SK-N-SH treated with all-trans-retinoic acid at 6 μM for 48 hours (cell line): ENCODE data around the gene SLC9A7.

Source experiments
- ATAC-seq: fragments of 200-7000 bp; cut with Tn5 transposase; 3 replicates; pipeline ENCODE4 v1.9.1; 2020; ENCODE audit warnings: mild to moderate bottlenecking, moderate library complexity
- ARNTL ChIP-seq: fragments of 450-650 bp; formaldehyde crosslinking; IDR thresholded peaks from 2 replicates; pipeline ENCODE4 v1.5.0; 2020; ENCODE audit warnings: low read depth, mild to moderate bottlenecking, moderate library complexity, borderline replicate concordance
- BACH2 ChIP-seq: fragments of 250-450 bp; sonication (Bioruptor Pico); IDR thresholded peaks from 2 replicates; pipeline ENCODE4 v1.9.0; 2021; ENCODE audit warnings: mild to moderate bottlenecking, borderline replicate concordance
- CSDC2 ChIP-seq: fragments of 250-450 bp; sonication (Bioruptor Pico); IDR thresholded peaks from 2 replicates; pipeline ENCODE4 v1.5.0; 2020; ENCODE audit warnings: mild to moderate bottlenecking, moderate library complexity
- ESRRG ChIP-seq: fragments of 250-450 bp; sonication (Bioruptor Pico); IDR thresholded peaks from 2 replicates; pipeline ENCODE4 v1.6.1; 2021; ENCODE audit warnings: mild to moderate bottlenecking
- GLIS3 ChIP-seq: fragments of 250-450 bp; sonication (Bioruptor Pico); IDR thresholded peaks from 2 replicates; pipeline ENCODE4 v1.5.0; 2020; ENCODE audit warnings: mild to moderate bottlenecking, moderate library complexity
- ISL1 ChIP-seq: fragments of 250-450 bp; sonication (Bioruptor Pico); IDR thresholded peaks from 2 replicates; pipeline ENCODE4 v2.1.2; 2022; ENCODE audit warnings: mild to moderate bottlenecking, moderate library complexity
- OSR1 ChIP-seq: fragments of 250-450 bp; sonication (Bioruptor Pico); IDR thresholded peaks from 2 replicates; pipeline ENCODE4 v1.8.0; 2022; ENCODE audit warnings: moderate library complexity, mild to moderate bottlenecking, inconsistent platforms
- PPARA ChIP-seq: fragments of 250-450 bp; sonication (Bioruptor Pico); IDR thresholded peaks from 2 replicates; pipeline ENCODE4 v1.5.0; 2020; ENCODE audit warnings: mild to moderate bottlenecking, borderline replicate concordance
- RARB ChIP-seq: fragments of 250-450 bp; sonication (Bioruptor Pico); IDR thresholded peaks from 2 replicates; pipeline ENCODE4 v1.8.0; 2021; ENCODE audit warnings: mild to moderate bottlenecking, moderate library complexity
- SNAI2 ChIP-seq: fragments of 250-450 bp; sonication (Bioruptor Pico); IDR thresholded peaks from 2 replicates; pipeline ENCODE4 v1.5.0; 2020; ENCODE audit warnings: mild to moderate bottlenecking, moderate library complexity
- TCF4 ChIP-seq: fragments of 250-450 bp; sonication (Bioruptor Pico); IDR thresholded peaks from 2 replicates; pipeline ENCODE4 v1.8.0; 2021; ENCODE audit warnings: mild to moderate bottlenecking, moderate library complexity, borderline replicate concordance
- TOX ChIP-seq: fragments of 250-450 bp; sonication (Bioruptor Pico); IDR thresholded peaks from 2 replicates; pipeline ENCODE4 v1.8.0; 2021; ENCODE audit warnings: mild to moderate bottlenecking, moderate library complexity, borderline replicate concordance
- ZC3H10 ChIP-seq: fragments of 250-450 bp; sonication (Bioruptor Pico); IDR thresholded peaks from 2 replicates; pipeline ENCODE4 v1.5.1; 2021; ENCODE audit warnings: mild to moderate bottlenecking, moderate library complexity
- ZFP3 ChIP-seq: fragments of 250-450 bp; sonication (Bioruptor Pico); IDR thresholded peaks from 2 replicates; pipeline ENCODE4 v1.5.0; 2020; ENCODE audit warnings: mild to moderate bottlenecking, moderate library complexity
- ZFP30 ChIP-seq: fragments of 450-650 bp; formaldehyde crosslinking; IDR thresholded peaks from 2 replicates; pipeline ENCODE4 v1.5.0; 2022; ENCODE audit warnings: mild to moderate bottlenecking, moderate library complexity
- ZNF565 ChIP-seq: fragments of 450-650 bp; formaldehyde crosslinking; conservative IDR thresholded peaks from 2 replicates; pipeline ENCODE4 v1.5.0; 2020; ENCODE audit warnings: low read depth, mild to moderate bottlenecking, moderate library complexity
- ZNF70 ChIP-seq: fragments of 450-650 bp; formaldehyde crosslinking; IDR thresholded peaks from 2 replicates; pipeline ENCODE4 v1.5.0; 2020; ENCODE audit warnings: mild to moderate bottlenecking, moderate library complexity
- ZNF8 ChIP-seq: fragments of 450-650 bp; formaldehyde crosslinking; IDR thresholded peaks from 2 replicates; pipeline ENCODE4 v1.5.0; 2020; ENCODE audit warnings: mild to moderate bottlenecking, moderate library complexity
- TF ChIP-seq, protein P1 (sequence below): fragments of 250-450 bp; sonication (Bioruptor Pico); IDR thresholded peaks from 2 replicates; pipeline ENCODE4 v1.8.0; 2021; ENCODE audit warnings: low read depth, mild to moderate bottlenecking, moderate library complexity, borderline replicate concordance
- TF ChIP-seq, protein P2 (sequence below): fragments of 250-450 bp; sonication (Bioruptor Pico); IDR thresholded peaks from 2 replicates; pipeline ENCODE4 v1.5.1; 2021; ENCODE audit warnings: mild to moderate bottlenecking, moderate library complexity
- TF ChIP-seq, protein P3 (sequence below): fragments of 250-450 bp; sonication (Bioruptor Pico); IDR thresholded peaks from 2 replicates; pipeline ENCODE4 v1.8.0; 2020; ENCODE audit warnings: mild to moderate bottlenecking, moderate library complexity, borderline replicate concordance
- TF ChIP-seq, protein P4 (sequence below): fragments of 250-450 bp; sonication (Bioruptor Pico); IDR thresholded peaks from 2 replicates; pipeline ENCODE4 v1.5.1; 2020; ENCODE audit warnings: low read depth, mild to moderate bottlenecking, moderate library complexity

SLC9A7 gene

DNA sequence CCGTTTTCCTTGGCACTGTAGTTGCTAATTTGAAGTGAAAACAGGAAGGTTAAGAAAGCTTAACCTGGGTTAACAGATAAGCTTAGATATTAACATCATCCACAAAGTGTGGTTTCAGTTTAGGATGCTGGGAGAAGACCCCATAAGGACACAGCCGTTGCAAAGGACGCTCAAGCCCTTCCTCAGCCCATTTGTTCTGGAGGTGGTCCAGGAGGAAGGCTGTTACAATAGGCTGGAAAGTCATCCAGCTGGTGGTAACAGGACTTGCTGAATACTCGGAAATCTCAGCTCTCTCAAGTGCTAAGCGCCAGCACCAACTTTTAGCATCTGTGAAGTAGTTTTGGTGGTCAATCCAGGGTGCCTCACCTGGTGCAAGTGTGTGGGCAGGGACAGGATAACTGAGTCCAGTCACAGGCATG lies 171.2 kb downstream of the SLC9A7 start:
- ATAC-seq: no peak; the same call in 2 of the 3 replicates

DNA sequence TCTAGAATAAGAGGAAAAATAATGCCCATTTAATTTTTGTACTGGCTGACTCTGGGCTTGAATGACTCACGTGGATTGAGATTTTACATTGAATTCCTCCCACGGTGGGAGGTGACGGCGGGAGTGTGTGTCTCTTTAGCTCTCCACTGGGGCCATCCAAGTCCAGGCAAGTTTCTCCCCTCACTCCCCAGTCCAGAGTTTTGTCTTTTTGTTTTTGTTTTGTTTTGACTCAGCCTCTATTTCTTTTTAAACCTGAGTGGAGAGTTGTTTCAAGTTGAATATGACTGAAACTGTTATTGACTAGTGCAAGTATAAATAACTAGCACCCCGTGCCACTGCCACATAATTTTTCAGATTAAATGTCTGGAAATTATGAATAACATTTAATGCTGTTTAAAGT lies 171.8 kb downstream of the SLC9A7 start:
- peak; percentile 33; the same call in 2 of the 3 replicates for ATAC-seq
- TF ChIP-seq ESRRG (CRISPR knock-in tag): no peak
- TF ChIP-seq BACH2: no peak
- no peak for TF ChIP-seq GLIS3
- TF ChIP-seq TCF4 (CRISPR knock-in tag): no peak
- TF ChIP-seq OSR1 (CRISPR knock-in tag): no peak
- TF ChIP-seq, protein P1, sequence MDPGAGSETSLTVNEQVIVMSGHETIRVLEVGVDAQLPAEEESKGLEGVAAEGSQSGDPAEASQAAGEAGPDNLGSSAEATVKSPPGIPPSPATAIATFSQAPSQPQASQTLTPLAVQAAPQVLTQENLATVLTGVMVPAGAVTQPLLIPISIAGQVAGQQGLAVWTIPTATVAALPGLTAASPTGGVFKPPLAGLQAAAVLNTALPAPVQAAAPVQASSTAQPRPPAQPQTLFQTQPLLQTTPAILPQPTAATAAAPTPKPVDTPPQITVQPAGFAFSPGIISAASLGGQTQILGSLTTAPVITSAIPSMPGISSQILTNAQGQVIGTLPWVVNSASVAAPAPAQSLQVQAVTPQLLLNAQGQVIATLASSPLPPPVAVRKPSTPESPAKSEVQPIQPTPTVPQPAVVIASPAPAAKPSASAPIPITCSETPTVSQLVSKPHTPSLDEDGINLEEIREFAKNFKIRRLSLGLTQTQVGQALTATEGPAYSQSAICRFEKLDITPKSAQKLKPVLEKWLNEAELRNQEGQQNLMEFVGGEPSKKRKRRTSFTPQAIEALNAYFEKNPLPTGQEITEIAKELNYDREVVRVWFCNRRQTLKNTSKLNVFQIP (CRISPR knock-in tag): no peak
- TF ChIP-seq ZFP3: no peak
- no peak for TF ChIP-seq ZC3H10 (CRISPR knock-in tag)
- TF ChIP-seq RARB (CRISPR knock-in tag): no peak
- TF ChIP-seq CSDC2 (CRISPR knock-in tag): no peak
- TF ChIP-seq, protein P2, sequence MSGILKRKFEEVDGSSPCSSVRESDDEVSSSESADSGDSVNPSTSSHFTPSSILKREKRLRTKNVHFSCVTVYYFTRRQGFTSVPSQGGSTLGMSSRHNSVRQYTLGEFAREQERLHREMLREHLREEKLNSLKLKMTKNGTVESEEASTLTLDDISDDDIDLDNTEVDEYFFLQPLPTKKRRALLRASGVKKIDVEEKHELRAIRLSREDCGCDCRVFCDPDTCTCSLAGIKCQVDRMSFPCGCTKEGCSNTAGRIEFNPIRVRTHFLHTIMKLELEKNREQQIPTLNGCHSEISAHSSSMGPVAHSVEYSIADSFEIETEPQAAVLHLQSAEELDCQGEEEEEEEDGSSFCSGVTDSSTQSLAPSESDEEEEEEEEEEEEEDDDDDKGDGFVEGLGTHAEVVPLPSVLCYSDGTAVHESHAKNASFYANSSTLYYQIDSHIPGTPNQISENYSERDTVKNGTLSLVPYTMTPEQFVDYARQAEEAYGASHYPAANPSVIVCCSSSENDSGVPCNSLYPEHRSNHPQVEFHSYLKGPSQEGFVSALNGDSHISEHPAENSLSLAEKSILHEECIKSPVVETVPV (CRISPR knock-in tag): no peak
- no peak for TF ChIP-seq ZNF70 (CRISPR knock-in tag)
- TF ChIP-seq, all 23 proteins: peak for 0

More for the DNA sequence above, 171.2 kb downstream of the SLC9A7 start:
- TF ChIP-seq TCF4 (CRISPR knock-in tag): no peak
- no peak for TF ChIP-seq ZNF70 (CRISPR knock-in tag)
- no peak for TF ChIP-seq ARNTL (CRISPR knock-in tag)
- TF ChIP-seq, protein P1 (CRISPR knock-in tag): no peak
- TF ChIP-seq, protein P3, sequence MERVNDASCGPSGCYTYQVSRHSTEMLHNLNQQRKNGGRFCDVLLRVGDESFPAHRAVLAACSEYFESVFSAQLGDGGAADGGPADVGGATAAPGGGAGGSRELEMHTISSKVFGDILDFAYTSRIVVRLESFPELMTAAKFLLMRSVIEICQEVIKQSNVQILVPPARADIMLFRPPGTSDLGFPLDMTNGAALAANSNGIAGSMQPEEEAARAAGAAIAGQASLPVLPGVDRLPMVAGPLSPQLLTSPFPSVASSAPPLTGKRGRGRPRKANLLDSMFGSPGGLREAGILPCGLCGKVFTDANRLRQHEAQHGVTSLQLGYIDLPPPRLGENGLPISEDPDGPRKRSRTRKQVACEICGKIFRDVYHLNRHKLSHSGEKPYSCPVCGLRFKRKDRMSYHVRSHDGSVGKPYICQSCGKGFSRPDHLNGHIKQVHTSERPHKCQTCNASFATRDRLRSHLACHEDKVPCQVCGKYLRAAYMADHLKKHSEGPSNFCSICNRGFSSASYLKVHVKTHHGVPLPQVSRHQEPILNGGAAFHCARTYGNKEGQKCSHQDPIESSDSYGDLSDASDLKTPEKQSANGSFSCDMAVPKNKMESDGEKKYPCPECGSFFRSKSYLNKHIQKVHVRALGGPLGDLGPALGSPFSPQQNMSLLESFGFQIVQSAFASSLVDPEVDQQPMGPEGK: no peak
- TF ChIP-seq ZFP30 (CRISPR knock-in tag): no peak
- TF ChIP-seq PPARA (CRISPR knock-in tag): no peak
- TF ChIP-seq, protein P2 (CRISPR knock-in tag): no peak
- no peak for TF ChIP-seq RARB (CRISPR knock-in tag)
- no peak for TF ChIP-seq ISL1
- TF ChIP-seq GLIS3: no peak
- TF ChIP-seq ESRRG (CRISPR knock-in tag): no peak
- no peak for TF ChIP-seq CSDC2 (CRISPR knock-in tag)
- no peak for TF ChIP-seq ZNF565 (CRISPR knock-in tag)
- TF ChIP-seq ZNF8 (CRISPR knock-in tag): no peak
- no peak for TF ChIP-seq TOX
- TF ChIP-seq, protein P4, sequence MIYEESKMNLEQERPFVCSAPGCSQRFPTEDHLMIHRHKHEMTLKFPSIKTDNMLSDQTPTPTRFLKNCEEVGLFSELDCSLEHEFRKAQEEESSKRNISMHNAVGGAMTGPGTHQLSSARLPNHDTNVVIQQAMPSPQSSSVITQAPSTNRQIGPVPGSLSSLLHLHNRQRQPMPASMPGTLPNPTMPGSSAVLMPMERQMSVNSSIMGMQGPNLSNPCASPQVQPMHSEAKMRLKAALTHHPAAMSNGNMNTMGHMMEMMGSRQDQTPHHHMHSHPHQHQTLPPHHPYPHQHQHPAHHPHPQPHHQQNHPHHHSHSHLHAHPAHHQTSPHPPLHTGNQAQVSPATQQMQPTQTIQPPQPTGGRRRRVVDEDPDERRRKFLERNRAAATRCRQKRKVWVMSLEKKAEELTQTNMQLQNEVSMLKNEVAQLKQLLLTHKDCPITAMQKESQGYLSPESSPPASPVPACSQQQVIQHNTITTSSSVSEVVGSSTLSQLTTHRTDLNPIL (CRISPR knock-in tag): no peak

DNA sequence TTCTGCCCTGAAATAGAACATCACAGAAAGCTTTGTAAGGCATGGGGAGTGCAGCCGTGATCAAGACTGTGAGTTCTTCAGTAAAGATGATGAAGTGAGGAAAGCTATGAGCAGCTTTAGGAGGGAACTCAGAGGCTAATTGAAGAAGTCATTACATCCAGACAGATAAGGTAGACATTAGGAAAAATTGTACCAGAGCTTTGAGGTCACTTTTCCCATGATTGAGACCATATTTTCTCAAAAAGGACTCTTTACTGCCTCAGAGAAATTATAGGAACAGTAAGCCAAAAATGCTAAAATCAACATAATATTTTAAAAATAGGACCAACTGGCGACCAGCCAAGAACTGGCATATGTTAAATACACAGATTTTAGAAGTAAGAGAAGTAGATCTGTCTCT lies 174.2 kb downstream of the SLC9A7 start:
- peak; percentile 34 for ATAC-seq
- TF ChIP-seq BACH2 (no peak), ESRRG (CRISPR knock-in tag) (no peak), SNAI2 (CRISPR knock-in tag) (no peak)
- TF ChIP-seq, protein P4 (CRISPR knock-in tag): no peak
